CD14-positive monocyte (primary cell): ENCODE measurements around the gene SNX8. TPM values are rescaled to one million over a fixed set of nuclear protein-coding genes. Genes with fewer than 3 reads are reported as not detected.

Source experiments
- DNase-seq, 3 donors: peaks; one replicate each; pipeline ENCODE4 v3.0.0-alpha.2; 2011 to 2022
- H2AFZ ChIP-seq: 2 replicates; pipeline ENCODE4 v1.6.0; 2012; ENCODE audit warnings: mild to moderate bottlenecking, low read depth, low read length, inconsistent platforms; ENCODE audit not compliant: insufficient read depth, poor library complexity, severe bottlenecking
- H3K27ac ChIP-seq, 2 donors: 1 replicate in 1 of 2; 2 replicates in 1 of 2; pipeline ENCODE4 v1.5.1; 2012 to 2013; ENCODE audit warnings: low read length in 2 of 2, control low read depth in 1 of 2, inconsistent platforms in 1 of 2, low read depth in 1 of 2, mild to moderate bottlenecking in 1 of 2
- H3K27me3 ChIP-seq, 2 donors: one replicate each; pipeline versions ENCODE4 v1.6.0 to v1.6.1; 2011 to 2013; ENCODE audit warnings: low read length in 2 of 2; ENCODE audit not compliant: control insufficient read depth in 2 of 2, insufficient read depth in 2 of 2
- H3K36me3 ChIP-seq, 2 donors: replicated peaks in 1 of 2; 1 replicate in 1 of 2; 2 replicates in 1 of 2; pipeline versions ENCODE4 v1.5.1 to v1.6.1; 2012 to 2013; ENCODE audit warnings: low read length in 2 of 2, control low read depth in 1 of 2, inconsistent platforms in 1 of 2, mild to moderate bottlenecking in 1 of 2; ENCODE audit not compliant: insufficient read depth in 2 of 2, control insufficient read depth in 1 of 2
- H3K4me1 ChIP-seq, 2 donors: 1 replicate in 1 of 2; 2 replicates in 1 of 2; pipeline versions ENCODE4 v1.5.1 to v1.6.1; 2012 to 2013; ENCODE audit warnings: low read length in 2 of 2, control low read depth in 1 of 2, inconsistent platforms in 1 of 2, mild to moderate bottlenecking in 1 of 2, moderate library complexity in 1 of 2; ENCODE audit not compliant: insufficient read depth in 2 of 2, control insufficient read depth in 1 of 2
- H3K4me2 ChIP-seq: replicated peaks from 2 replicates; pipeline ENCODE3; 2012; ENCODE audit warnings: low read length, moderate library complexity, mild to moderate bottlenecking; ENCODE audit not compliant: poor library complexity, severe bottlenecking; ENCODE audit errors: extremely low read depth
- H3K4me3 ChIP-seq, 3 experiments: fragments of 200-600 bp in 1 of 3; sonication (generic) in 1 of 3; replicated peaks in 1 of 3; 1 replicate in 2 of 3; 2 replicates in 1 of 3; pipeline ENCODE4 v1.5.1; 2011 to 2013; ENCODE audit warnings: low read length in 3 of 3, mild to moderate bottlenecking in 3 of 3, control low read depth in 2 of 3, low read depth in 2 of 3, inconsistent platforms in 1 of 3, moderate library complexity in 1 of 3
- H3K79me2 ChIP-seq: 2 replicates; pipeline ENCODE4 v1.6.0; 2012; ENCODE audit warnings: mild to moderate bottlenecking, control low read depth, inconsistent platforms, low read length, moderate library complexity; ENCODE audit not compliant: insufficient read depth
- H3K9ac ChIP-seq: 2 replicates; pipeline ENCODE4 v1.6.0; 2017; ENCODE audit warnings: low read length, mild to moderate bottlenecking; ENCODE audit not compliant: insufficient read depth, poor library complexity, severe bottlenecking
- H3K9me3 ChIP-seq, 2 donors: replicated peaks in 1 of 2; 1 replicate in 1 of 2; 2 replicates in 1 of 2; pipeline versions ENCODE4 v1.5.1 to v1.6.1; 2012 to 2013; ENCODE audit warnings: low read length in 2 of 2, control low read depth in 1 of 2; ENCODE audit not compliant: control insufficient read depth in 1 of 2, insufficient read depth in 1 of 2
- H4K20me1 ChIP-seq: 2 replicates; pipeline ENCODE4 v1.6.0; 2012; ENCODE audit warnings: mild to moderate bottlenecking, low read length, control low read depth, moderate library complexity; ENCODE audit not compliant: insufficient read depth
- H3K27ac Mint-ChIP-seq, 7 donors: one replicate each; pipeline ENCODE4 v1.8.0; 2020; ENCODE audit warnings: mild to moderate bottlenecking in 7 of 7, mixed read lengths in 7 of 7, moderate library complexity in 6 of 7, inconsistent platforms in 2 of 7
- H3K27me3 Mint-ChIP-seq, 3 donors: one replicate each; pipeline ENCODE4 v1.8.0; 2021 to 2022; ENCODE audit warnings: low read depth in 3 of 3, mild to moderate bottlenecking in 3 of 3, mixed read lengths in 3 of 3, moderate library complexity in 3 of 3, inconsistent platforms in 1 of 3
- H3K36me3 Mint-ChIP-seq, 2 donors: one replicate each; pipeline ENCODE4 v1.8.0; 2020; ENCODE audit warnings: mixed read lengths in 2 of 2, inconsistent platforms in 1 of 2, mild to moderate bottlenecking in 1 of 2
- H3K4me1 Mint-ChIP-seq: one replicate; pipeline ENCODE4 v1.8.0; 2020; ENCODE audit warnings: mild to moderate bottlenecking, mixed read lengths
- H3K4me3 Mint-ChIP-seq, 2 donors: one replicate each; pipeline ENCODE4 v1.8.0; 2020; ENCODE audit warnings: mild to moderate bottlenecking in 2 of 2, mixed read lengths in 2 of 2, moderate library complexity in 1 of 2
- H3K9me3 Mint-ChIP-seq, 7 donors: one replicate each; pipeline ENCODE4 v1.8.0; 2020 to 2022; ENCODE audit warnings: mixed read lengths in 7 of 7, mild to moderate bottlenecking in 6 of 7, moderate library complexity in 6 of 7, inconsistent platforms in 2 of 7
- WGBS: methylation state at CpG from one replicate; pipeline ENCODE4 v1.1.5; 2013; ENCODE audit warnings: missing lambda C conversion rate; ENCODE audit not compliant: insufficient coverage; 5-methylcytosine and 5-hydroxymethylcytosine counted together
- intact Hi-C, 2 donors: fragments of 100-400 bp; cut with micrococcal nuclease; formaldehyde crosslinking; loops; one replicate each; pipeline versions ENCODE4 v1.15.0 to v1.15.1; 2023
- polyA plus RNA-seq, 3 donors: library from polyadenylated mRNA; depleted of rRNA in 1 of 3; unstranded in 2 of 3; stranded (reverse) in 1 of 3; fragments of 300-500 nt in 2 of 3; fragments of >200 nt in 1 of 3; fragmentation: Illumina TruSeq in 2 of 3; gene quantifications; 1 replicate in 2 of 3; 2 replicates in 1 of 3; pipeline ENCODE4 v1.2.3, GENCODE V29; 2012 to 2021
- TF ChIP-seq, protein P1 (sequence below): fragments of 200-600 bp; IDR thresholded peaks from one replicate; pipeline ENCODE4 v1.8.0; 2022; ENCODE audit warnings: antibody characterized with exemption, mild to moderate bottlenecking

Gene SNX8
- polyA plus RNA-seq, 3 donors, result 15.4 to 43.7 (median 41.9) TPM

DNA sequence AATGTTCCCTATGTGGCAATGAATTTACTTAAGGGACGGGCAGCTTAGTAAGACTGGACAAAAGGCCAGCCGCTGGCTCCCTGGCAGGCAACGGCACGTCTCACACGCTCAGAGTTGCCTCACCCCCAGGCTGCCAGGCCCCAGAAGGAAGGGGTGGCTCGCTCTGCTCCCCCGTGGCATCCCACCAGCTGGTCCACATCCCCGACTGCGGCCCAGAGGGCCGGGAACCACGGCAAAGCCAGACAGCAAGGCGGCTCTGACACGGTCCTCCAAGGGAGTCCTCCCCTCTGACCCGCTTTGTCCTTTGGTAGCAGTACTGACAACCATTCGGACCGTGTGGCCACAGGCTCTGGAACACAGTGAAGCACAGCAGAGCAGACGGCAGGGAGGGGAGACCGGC lies 38.1 kb downstream of the SNX8 start:
- Histone ChIP-seq H3K9me3 (no peaks in the 10 kb centered on the region), H2AFZ (no peak overlapping the region), H3K79me2 (peaks cover 3% of the 10 kb centered on the region), H3K27ac (no peak overlapping the region), H4K20me1 (no peaks in the 10 kb centered on the region), H3K4me1 (no peaks in the 10 kb centered on the region), H3K9ac (no peak overlapping the region), H3K4me2 (no peak overlapping the region), H3K36me3 (peaks cover 31 to 41% of the 10 kb centered on the region in 2 donors), H3K4me3 (no peak overlapping the region), H3K27me3 (no peaks in the 10 kb centered on the region)
- H3K4me1 Mint-ChIP-seq, result no peaks in the 10 kb centered on the region
- H3K27me3 Mint-ChIP-seq, result peaks cover 0 to 1% (median 1%) of the 10 kb centered on the region in 3 donors
- H3K36me3 Mint-ChIP-seq, result peaks cover 39 to 62% of the 10 kb centered on the region in 2 donors
- WGBS, result 96% methylated on average over 17 of the region's 18 CpGs
- no peak for DNase-seq
- TF ChIP-seq, protein P1, sequence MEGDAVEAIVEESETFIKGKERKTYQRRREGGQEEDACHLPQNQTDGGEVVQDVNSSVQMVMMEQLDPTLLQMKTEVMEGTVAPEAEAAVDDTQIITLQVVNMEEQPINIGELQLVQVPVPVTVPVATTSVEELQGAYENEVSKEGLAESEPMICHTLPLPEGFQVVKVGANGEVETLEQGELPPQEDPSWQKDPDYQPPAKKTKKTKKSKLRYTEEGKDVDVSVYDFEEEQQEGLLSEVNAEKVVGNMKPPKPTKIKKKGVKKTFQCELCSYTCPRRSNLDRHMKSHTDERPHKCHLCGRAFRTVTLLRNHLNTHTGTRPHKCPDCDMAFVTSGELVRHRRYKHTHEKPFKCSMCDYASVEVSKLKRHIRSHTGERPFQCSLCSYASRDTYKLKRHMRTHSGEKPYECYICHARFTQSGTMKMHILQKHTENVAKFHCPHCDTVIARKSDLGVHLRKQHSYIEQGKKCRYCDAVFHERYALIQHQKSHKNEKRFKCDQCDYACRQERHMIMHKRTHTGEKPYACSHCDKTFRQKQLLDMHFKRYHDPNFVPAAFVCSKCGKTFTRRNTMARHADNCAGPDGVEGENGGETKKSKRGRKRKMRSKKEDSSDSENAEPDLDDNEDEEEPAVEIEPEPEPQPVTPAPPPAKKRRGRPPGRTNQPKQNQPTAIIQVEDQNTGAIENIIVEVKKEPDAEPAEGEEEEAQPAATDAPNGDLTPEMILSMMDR, result no peak
- peaks cover 0 to 3% (median 0%) of the 10 kb centered on the region in 7 donors for H3K9me3 Mint-ChIP-seq
- H3K4me3 Mint-ChIP-seq, result no peak overlapping the region
- H3K27ac Mint-ChIP-seq, result peak overlapping the region in 1 of 7 donors; percentile 33
- intact Hi-C loops, result no loop called here

GRCh38 chr7:2275101-2275500 lies 39.1 kb downstream of the SNX8 start:
- no peak overlapping the region for H3K4me3 ChIP-seq
- whole genome bisulfite sequencing, result 95% methylated on average over 14 of the region's 18 CpGs
- intact Hi-C loops, result no loop called here
- no peaks in the 10 kb centered on the region for H3K9me3 ChIP-seq
- no peaks in the 10 kb centered on the region for H3K4me1 ChIP-seq
- peaks cover 34 to 50% of the 10 kb centered on the region in 2 donors for H3K36me3 ChIP-seq
- H3K4me1 Mint-ChIP-seq, result no peaks in the 10 kb centered on the region
- peaks cover 40 to 69% of the 10 kb centered on the region in 2 donors for H3K36me3 Mint-ChIP-seq
- H3K9ac ChIP-seq, result no peak overlapping the region
- H3K27ac Mint-ChIP-seq, result no peak overlapping the region
- peaks cover 0 to 1% (median 1%) of the 10 kb centered on the region in 3 donors for H3K27me3 Mint-ChIP-seq
- H3K4me2 ChIP-seq, result no peak overlapping the region
- H2AFZ ChIP-seq, result no peak overlapping the region
- H3K27me3 ChIP-seq, result no peaks in the 10 kb centered on the region
- peaks cover 3% of the 10 kb centered on the region for H3K79me2 ChIP-seq
- no peaks in the 10 kb centered on the region for H4K20me1 ChIP-seq
- DNase-seq, result no peak
- H3K27ac ChIP-seq, result no peak overlapping the region
- H3K9me3 Mint-ChIP-seq, result peaks cover 0 to 3% (median 0%) of the 10 kb centered on the region in 7 donors
- H3K4me3 Mint-ChIP-seq, result no peak overlapping the region
- TF ChIP-seq, protein P1, result no peak
